Keratinocyte (primary cell): ENCODE measurements around the gene SSBP2. TPM values are rescaled to one million over a fixed set of nuclear protein-coding genes. Genes with fewer than 3 reads are reported as not detected.

Source experiments
- DNase-seq: peaks from one replicate; pipeline ENCODE4 v3.0.0-alpha.2; 2011; ENCODE audit warnings: low read depth, missing footprints, low spot score
- FAIRE-seq: peaks from 2 replicates; lab custom pipeline; 2011; peaks lifted over from hg19 to GRCh38; lab: Jason Lieb, UNC
- H2AFZ ChIP-seq: 2 replicates; pipeline ENCODE4 v1.6.0; 2012; ENCODE audit warnings: low read length, control low read depth, inconsistent platforms; ENCODE audit not compliant: control insufficient read depth
- H3K27ac ChIP-seq: 2 replicates; pipeline ENCODE4 v1.5.1; 2011; ENCODE audit warnings: low read length; ENCODE audit not compliant: control insufficient read depth, insufficient read depth
- H3K27me3 ChIP-seq: 3 replicates; pipeline ENCODE4 v1.6.0; 2011; ENCODE audit warnings: low read length; ENCODE audit not compliant: control insufficient read depth, insufficient read depth; ENCODE audit errors: extremely low read depth
- H3K36me3 ChIP-seq, 2 experiments: 2 replicates in 1 of 2; 3 replicates in 1 of 2; pipeline ENCODE4 v1.5.1; 2011; ENCODE audit warnings: low read length in 2 of 2, mild to moderate bottlenecking in 1 of 2; ENCODE audit not compliant: control insufficient read depth in 2 of 2, insufficient read depth in 2 of 2; ENCODE audit errors: extremely low read depth in 1 of 2
- H3K4me1 ChIP-seq: 3 replicates; pipeline ENCODE4 v1.5.1; 2011; ENCODE audit warnings: low read length; ENCODE audit not compliant: control insufficient read depth, insufficient read depth; ENCODE audit errors: extremely low read depth
- H3K4me2 ChIP-seq: 3 replicates; pipeline ENCODE4 v1.6.0; 2011; ENCODE audit warnings: low read depth, low read length; ENCODE audit not compliant: control insufficient read depth, insufficient read depth; ENCODE audit errors: extremely low read depth
- H3K4me3 ChIP-seq, 3 experiments: fragments of 200-600 bp in 1 of 3; sonication (generic) in 1 of 3; 2 replicates in 2 of 3; 3 replicates in 1 of 3; pipeline ENCODE4 v1.5.1; 2011 to 2016; ENCODE audit warnings: low read length in 3 of 3, mild to moderate bottlenecking in 3 of 3, control low read depth in 2 of 3, inconsistent platforms in 1 of 3, low read depth in 1 of 3, mixed read lengths in 1 of 3, mixed run types in 1 of 3, moderate library complexity in 1 of 3; ENCODE audit not compliant: control insufficient read depth in 2 of 3, insufficient read depth in 2 of 3; ENCODE audit errors: extremely low read depth in 1 of 3
- H3K79me2 ChIP-seq: 2 replicates; pipeline ENCODE4 v1.6.0; 2012; ENCODE audit warnings: low read length; ENCODE audit not compliant: control insufficient read depth, insufficient read depth
- H3K9ac ChIP-seq: 3 replicates; pipeline ENCODE4 v1.6.0; 2011; ENCODE audit warnings: low read length; ENCODE audit not compliant: control insufficient read depth, insufficient read depth; ENCODE audit errors: extremely low read depth
- H3K9me1 ChIP-seq: 3 replicates; pipeline ENCODE4 v1.6.0; 2011; ENCODE audit warnings: low read length; ENCODE audit not compliant: control insufficient read depth, insufficient read depth; ENCODE audit errors: extremely low read depth
- H3K9me3 ChIP-seq: 2 replicates; pipeline ENCODE4 v1.5.1; 2012; ENCODE audit warnings: low read depth, low read length; ENCODE audit not compliant: control insufficient read depth
- H4K20me1 ChIP-seq: 3 replicates; pipeline ENCODE4 v1.6.0; 2011; ENCODE audit warnings: low read length; ENCODE audit not compliant: control insufficient read depth, insufficient read depth; ENCODE audit errors: extremely low read depth
- EZH2 ChIP-seq: IDR thresholded peaks from one replicate; pipeline ENCODE4 v1.6.1; 2012; ENCODE audit warnings: inconsistent platforms, mild to moderate bottlenecking, low read length, moderate library complexity
- dilution Hi-C: fragments of 300-500 bp; cut with MboI; formaldehyde crosslinking; loops from one replicate; pipeline ENCODE4 v1.7.0; 2020; ENCODE audit warnings: low sequenced_read_pairs; ENCODE audit not compliant: extremely low pct_ligation_motif_present
- polyA plus RNA-seq, 5 experiments: library from polyadenylated mRNA; depleted of rRNA in 3 of 5; stranded (reverse) in 3 of 5; stranded (forward) in 1 of 5; unstranded in 1 of 5; fragments of >200 nt; gene quantifications; 1 replicate in 1 of 5; 2 replicates in 3 of 5; 3 replicates in 1 of 5; pipeline versions ENCODE4 v1.2.1 to v1.2.3, GENCODE V29; 2011 to 2012; ENCODE audit warnings: missing spikeins in 2 of 5, low read depth in 1 of 5, low replicate concordance in 1 of 5
- TF ChIP-seq, protein P1 (sequence below), 3 experiments: IDR thresholded peaks in 1 of 3; conservative IDR thresholded peaks in 1 of 3; optimal IDR thresholded peaks in 1 of 3; 2 replicates in 2 of 3; 3 replicates in 1 of 3; pipeline versions ENCODE3 to v1.5.1; 2011; ENCODE audit warnings: low read length in 3 of 3, mild to moderate bottlenecking in 3 of 3, moderate library complexity in 2 of 3, control low read depth in 1 of 3, inconsistent platforms in 1 of 3; ENCODE audit not compliant: insufficient read depth in 2 of 3; ENCODE audit errors: extremely low read depth in 1 of 3

Gene SSBP2
- polyA plus RNA-seq, 1 donor (not counting 4 experiments of a cell fraction or from before 2014, with no cell fraction given): 14.6 TPM

DNA sequence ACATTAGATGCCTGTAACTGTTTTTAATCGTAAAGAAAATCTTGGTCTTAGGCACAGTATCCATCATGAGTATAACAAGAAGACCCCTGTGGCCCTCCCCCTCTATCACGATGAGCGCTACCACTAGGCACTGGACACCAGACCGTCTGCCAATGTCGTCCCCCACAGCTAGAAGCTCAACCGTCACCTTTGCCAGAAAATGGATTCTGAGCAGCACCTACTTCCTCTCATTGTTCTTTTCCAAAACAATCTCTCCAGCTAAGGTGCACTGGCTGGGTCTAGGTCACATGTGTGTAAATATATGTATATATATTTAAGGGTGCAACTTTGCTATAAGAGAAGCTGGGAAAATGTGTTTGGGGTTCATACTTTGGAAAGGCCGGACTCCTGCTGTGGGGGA is 15.7 kb upstream of the SSBP2 start:
- H4K20me1 ChIP-seq: no peaks in the 10 kb centered on the region
- dilution Hi-C loops: no loop called here
- no peak overlapping the region for H3K27ac ChIP-seq
- H3K9me1 ChIP-seq: no peaks in the 10 kb centered on the region
- no peaks in the 10 kb centered on the region for H3K36me3 ChIP-seq
- H3K4me1 ChIP-seq: peaks cover 10% of the 10 kb centered on the region
- no peak overlapping the region for H3K4me2 ChIP-seq
- H3K79me2 ChIP-seq: no peaks in the 10 kb centered on the region
- H3K27me3 ChIP-seq: no peaks in the 10 kb centered on the region
- H2AFZ ChIP-seq: no peak overlapping the region
- TF ChIP-seq, protein P1, sequence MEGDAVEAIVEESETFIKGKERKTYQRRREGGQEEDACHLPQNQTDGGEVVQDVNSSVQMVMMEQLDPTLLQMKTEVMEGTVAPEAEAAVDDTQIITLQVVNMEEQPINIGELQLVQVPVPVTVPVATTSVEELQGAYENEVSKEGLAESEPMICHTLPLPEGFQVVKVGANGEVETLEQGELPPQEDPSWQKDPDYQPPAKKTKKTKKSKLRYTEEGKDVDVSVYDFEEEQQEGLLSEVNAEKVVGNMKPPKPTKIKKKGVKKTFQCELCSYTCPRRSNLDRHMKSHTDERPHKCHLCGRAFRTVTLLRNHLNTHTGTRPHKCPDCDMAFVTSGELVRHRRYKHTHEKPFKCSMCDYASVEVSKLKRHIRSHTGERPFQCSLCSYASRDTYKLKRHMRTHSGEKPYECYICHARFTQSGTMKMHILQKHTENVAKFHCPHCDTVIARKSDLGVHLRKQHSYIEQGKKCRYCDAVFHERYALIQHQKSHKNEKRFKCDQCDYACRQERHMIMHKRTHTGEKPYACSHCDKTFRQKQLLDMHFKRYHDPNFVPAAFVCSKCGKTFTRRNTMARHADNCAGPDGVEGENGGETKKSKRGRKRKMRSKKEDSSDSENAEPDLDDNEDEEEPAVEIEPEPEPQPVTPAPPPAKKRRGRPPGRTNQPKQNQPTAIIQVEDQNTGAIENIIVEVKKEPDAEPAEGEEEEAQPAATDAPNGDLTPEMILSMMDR (optimal IDR thresholded peaks at IDR 0.05 in 1 of 3, IDR thresholded peaks at IDR 0.05 in 1 of 3, conservative IDR thresholded peaks at IDR 0.05 in 1 of 3; ENCODE audit: extremely low read depth in 1 of 3, insufficient read depth in 2 of 3, low read length in 3 of 3): no peak
- no peak for TF ChIP-seq EZH2
- H3K9ac ChIP-seq: no peak overlapping the region
- DNase-seq: no peak
- no peaks in the 10 kb centered on the region for H3K9me3 ChIP-seq
- no peak overlapping the region for H3K4me3 ChIP-seq
- FAIRE-seq: no peak

DNA sequence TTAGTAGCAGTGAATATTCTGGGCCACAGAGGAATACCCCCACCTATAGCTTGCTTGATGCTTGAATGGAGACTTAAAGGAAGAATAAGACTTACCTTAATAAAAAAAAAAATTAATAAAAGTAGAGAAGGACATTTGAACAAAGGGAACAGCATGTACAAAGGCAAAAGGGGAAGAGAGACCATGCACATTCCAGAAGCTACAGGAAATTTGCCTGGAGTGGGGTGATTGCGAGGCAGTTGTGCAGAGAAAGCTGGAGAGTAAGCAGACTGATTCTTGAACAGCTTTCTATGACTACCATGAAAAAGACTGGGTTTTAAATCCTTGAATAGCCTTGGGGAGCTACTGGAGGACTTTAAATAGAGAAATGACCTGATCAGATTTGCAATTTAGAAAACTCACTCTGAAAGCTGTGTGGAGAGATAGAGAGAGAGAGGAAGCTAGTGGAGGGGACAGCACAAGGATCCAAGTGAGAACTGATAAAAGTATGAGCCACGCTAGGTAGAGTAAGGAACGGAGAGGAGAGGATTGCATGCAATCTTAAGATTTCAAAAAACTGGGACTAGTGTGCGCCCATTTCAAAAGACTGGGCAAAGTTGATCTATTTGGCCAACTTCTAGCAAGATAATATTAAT is 12.5 kb upstream of the SSBP2 start:
- H3K9ac ChIP-seq: no peak overlapping the region
- no peaks in the 10 kb centered on the region for H3K79me2 ChIP-seq
- H3K4me3 ChIP-seq: no peak overlapping the region
- DNase-seq: no peak
- no peaks in the 10 kb centered on the region for H3K4me1 ChIP-seq
- dilution Hi-C loops: no loop called here
- H3K36me3 ChIP-seq: no peaks in the 10 kb centered on the region
- H2AFZ ChIP-seq: no peak overlapping the region
- no peak for FAIRE-seq
- H3K27ac ChIP-seq: no peak overlapping the region
- H3K9me3 ChIP-seq: no peaks in the 10 kb centered on the region
- H3K4me2 ChIP-seq: no peak overlapping the region
- no peaks in the 10 kb centered on the region for H3K9me1 ChIP-seq
- H4K20me1 ChIP-seq: no peaks in the 10 kb centered on the region
- H3K27me3 ChIP-seq: no peaks in the 10 kb centered on the region
- TF ChIP-seq, protein P1 (optimal IDR thresholded peaks at IDR 0.05 in 1 of 3, IDR thresholded peaks at IDR 0.05 in 1 of 3, conservative IDR thresholded peaks at IDR 0.05 in 1 of 3; ENCODE audit: extremely low read depth in 1 of 3, insufficient read depth in 2 of 3, low read length in 3 of 3): no peak
- no peak for TF ChIP-seq EZH2
